Glutamatergic neuron (in vitro differentiated cells): Measurements from ENCODE around the gene PLA2G1B. TPM values are rescaled to one million over a fixed set of nuclear protein-coding genes. Genes with fewer than 3 reads are reported as not detected.
A peak's percentile ranks its signal among the peaks of the same experiment; 100 is the strongest.

Experiments
- DNase-seq: peaks from one replicate; pipeline ENCODE4 v3.0.0; 2022
- H3K27ac Mint-ChIP-seq: one replicate; pipeline ENCODE4 v1.8.0; 2020; ENCODE audit warnings: mild to moderate bottlenecking, mixed read lengths, inconsistent platforms; ENCODE audit not compliant: unreplicated experiment
- H3K27me3 Mint-ChIP-seq: one replicate; pipeline ENCODE4 v1.8.0; 2020; ENCODE audit warnings: mild to moderate bottlenecking, moderate library complexity, mixed read lengths, inconsistent platforms; ENCODE audit not compliant: unreplicated experiment
- H3K36me3 Mint-ChIP-seq: one replicate; pipeline ENCODE4 v1.8.0; 2020; ENCODE audit warnings: mild to moderate bottlenecking, mixed read lengths, inconsistent platforms; ENCODE audit not compliant: unreplicated experiment
- H3K4me1 Mint-ChIP-seq: one replicate; pipeline ENCODE4 v1.8.0; 2020; ENCODE audit warnings: mild to moderate bottlenecking, low read depth, mixed read lengths, inconsistent platforms; ENCODE audit not compliant: unreplicated experiment
- H3K4me3 Mint-ChIP-seq: one replicate; pipeline ENCODE4 v1.8.0; 2020; ENCODE audit warnings: mild to moderate bottlenecking, mixed read lengths, inconsistent platforms; ENCODE audit not compliant: unreplicated experiment
- H3K9me3 Mint-ChIP-seq: one replicate; pipeline ENCODE4 v1.8.0; 2020; ENCODE audit warnings: mild to moderate bottlenecking, moderate library complexity, mixed read lengths, inconsistent platforms; ENCODE audit not compliant: unreplicated experiment
- total RNA-seq: library from RNA; stranded (reverse); fragmentation: NEBNext Ultra II Directional; extraction: Animal tissue kit (Norgen Biotek cat#: 25700); gene quantifications from one replicate; pipeline ENCODE4 v1.2.1, GENCODE V29; 2021; ENCODE audit not compliant: unreplicated experiment
- TF ChIP-seq, protein P1 (sequence below): fragments of 200-600 bp; sonication (generic); IDR thresholded peaks from one replicate; pipeline ENCODE4 v1.5.0; 2021; ENCODE audit not compliant: partially characterized antibody, unreplicated experiment

The PLA2G1B gene
- total RNA-seq, 1 donor from 2014 or later = not detected

DNA sequence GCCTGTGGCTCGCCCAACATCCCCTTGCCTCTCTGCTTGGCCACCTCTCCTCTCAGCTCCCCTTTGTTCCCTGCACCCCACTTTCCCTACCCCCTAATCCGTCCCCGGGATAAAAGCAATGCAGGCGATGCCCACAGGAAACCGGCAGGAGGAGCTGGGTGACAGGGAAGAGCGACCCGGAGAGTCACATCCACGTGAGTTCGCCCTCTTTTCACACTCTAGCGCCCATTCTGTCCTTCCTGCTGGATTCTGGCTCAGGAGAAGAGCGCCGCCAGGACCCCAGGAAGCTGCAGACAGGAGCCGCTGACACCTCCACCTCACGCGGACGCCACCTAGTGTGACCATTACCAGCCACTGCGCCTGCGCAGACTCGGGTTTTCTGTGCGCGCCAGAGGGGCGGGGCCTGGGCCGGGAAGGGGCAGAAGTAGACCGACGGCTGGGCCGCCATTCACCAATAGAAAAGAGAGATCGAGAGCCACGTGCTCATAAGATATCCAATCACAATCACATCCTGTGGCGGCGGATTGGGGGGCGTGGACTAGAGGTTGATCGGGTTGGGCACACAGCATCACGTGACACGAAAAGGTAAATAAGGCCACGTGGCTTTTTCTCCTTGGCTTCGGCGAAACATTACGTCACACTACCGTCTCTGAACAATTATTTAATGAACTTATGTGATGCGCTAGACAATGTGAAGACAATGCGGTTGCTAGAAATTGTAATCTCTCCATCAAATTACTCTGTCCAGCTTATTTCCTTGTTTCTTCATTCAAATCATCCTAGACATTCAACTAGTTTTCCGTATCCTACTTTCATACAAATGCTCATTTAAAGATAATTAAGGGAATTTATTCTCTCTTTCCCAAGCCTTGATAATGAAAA is 10.1 kb downstream of the PLA2G1B start:
- DNase-seq = peak; percentile 100
- Mint-ChIP-seq H3K36me3 (no peaks in the 10 kb centered on the region), H3K4me3 (peak overlapping the region; percentile 82), H3K27ac (peak overlapping the region; percentile 95), H3K4me1 (peaks cover 4% of the 10 kb centered on the region), H3K9me3 (peaks cover 5% of the 10 kb centered on the region), H3K27me3 (no peaks in the 10 kb centered on the region)
- TF ChIP-seq, protein P1, sequence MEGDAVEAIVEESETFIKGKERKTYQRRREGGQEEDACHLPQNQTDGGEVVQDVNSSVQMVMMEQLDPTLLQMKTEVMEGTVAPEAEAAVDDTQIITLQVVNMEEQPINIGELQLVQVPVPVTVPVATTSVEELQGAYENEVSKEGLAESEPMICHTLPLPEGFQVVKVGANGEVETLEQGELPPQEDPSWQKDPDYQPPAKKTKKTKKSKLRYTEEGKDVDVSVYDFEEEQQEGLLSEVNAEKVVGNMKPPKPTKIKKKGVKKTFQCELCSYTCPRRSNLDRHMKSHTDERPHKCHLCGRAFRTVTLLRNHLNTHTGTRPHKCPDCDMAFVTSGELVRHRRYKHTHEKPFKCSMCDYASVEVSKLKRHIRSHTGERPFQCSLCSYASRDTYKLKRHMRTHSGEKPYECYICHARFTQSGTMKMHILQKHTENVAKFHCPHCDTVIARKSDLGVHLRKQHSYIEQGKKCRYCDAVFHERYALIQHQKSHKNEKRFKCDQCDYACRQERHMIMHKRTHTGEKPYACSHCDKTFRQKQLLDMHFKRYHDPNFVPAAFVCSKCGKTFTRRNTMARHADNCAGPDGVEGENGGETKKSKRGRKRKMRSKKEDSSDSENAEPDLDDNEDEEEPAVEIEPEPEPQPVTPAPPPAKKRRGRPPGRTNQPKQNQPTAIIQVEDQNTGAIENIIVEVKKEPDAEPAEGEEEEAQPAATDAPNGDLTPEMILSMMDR = peak; percentile 45

DNA sequence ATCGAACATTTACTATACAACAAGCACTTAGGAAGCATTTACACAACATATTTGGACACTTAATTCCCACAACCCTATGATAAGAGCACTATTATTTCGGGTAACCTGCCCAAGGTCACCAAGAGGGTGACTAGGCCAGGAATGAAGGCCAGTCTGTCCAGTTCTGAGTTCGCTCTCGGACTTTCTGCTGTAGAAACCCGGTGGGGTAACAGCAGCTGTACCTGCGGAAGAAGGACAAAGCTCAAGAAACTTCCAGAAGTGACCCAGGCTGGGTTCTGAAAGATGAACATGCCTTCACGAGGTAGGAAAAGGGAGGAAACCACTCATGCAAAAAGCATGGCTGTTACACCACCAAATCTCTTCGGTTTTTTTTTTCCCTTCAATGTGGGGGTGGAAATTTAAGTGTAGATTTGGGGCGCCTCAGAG is 10.8 kb downstream of the PLA2G1B start:
- TF ChIP-seq, protein P1 = no peak
- peak overlapping the region; percentile 82 for H3K4me3 Mint-ChIP-seq
- H3K36me3 Mint-ChIP-seq = no peaks in the 10 kb centered on the region
- H3K9me3 Mint-ChIP-seq = peaks cover 5% of the 10 kb centered on the region
- H3K4me1 Mint-ChIP-seq = peaks cover 4% of the 10 kb centered on the region
- peak overlapping the region; percentile 95 for H3K27ac Mint-ChIP-seq
- DNase-seq = no peak
- H3K27me3 Mint-ChIP-seq = no peaks in the 10 kb centered on the region

DNA sequence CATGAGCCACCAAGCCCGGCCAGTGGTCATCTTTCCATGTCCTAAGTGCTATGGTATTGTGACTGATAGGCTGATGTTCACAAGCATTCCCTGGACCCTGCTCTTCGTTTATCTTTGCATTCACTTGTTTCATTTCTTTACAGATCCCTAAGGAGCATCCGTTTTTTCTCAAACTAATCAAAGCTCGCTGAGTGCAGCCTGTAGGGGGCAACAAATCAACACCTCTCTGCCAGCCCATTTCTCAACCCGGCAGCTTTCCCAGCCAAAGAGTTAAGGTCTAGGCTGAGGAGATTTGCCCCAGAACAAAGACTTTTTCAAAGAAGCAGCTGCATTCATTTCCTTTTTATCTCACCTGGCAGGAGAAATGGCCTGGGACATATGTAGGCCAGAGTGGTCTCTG is 13.4 kb downstream of the PLA2G1B start:
- Mint-ChIP-seq H3K27me3 (no peaks in the 10 kb centered on the region), H3K36me3 (no peaks in the 10 kb centered on the region), H3K27ac (no peak overlapping the region), H3K4me1 (peaks cover 4% of the 10 kb centered on the region), H3K9me3 (peaks cover 5% of the 10 kb centered on the region), H3K4me3 (no peak overlapping the region)
- peak; percentile 29 for DNase-seq
- TF ChIP-seq, protein P1 = peak; percentile 30

DNA sequence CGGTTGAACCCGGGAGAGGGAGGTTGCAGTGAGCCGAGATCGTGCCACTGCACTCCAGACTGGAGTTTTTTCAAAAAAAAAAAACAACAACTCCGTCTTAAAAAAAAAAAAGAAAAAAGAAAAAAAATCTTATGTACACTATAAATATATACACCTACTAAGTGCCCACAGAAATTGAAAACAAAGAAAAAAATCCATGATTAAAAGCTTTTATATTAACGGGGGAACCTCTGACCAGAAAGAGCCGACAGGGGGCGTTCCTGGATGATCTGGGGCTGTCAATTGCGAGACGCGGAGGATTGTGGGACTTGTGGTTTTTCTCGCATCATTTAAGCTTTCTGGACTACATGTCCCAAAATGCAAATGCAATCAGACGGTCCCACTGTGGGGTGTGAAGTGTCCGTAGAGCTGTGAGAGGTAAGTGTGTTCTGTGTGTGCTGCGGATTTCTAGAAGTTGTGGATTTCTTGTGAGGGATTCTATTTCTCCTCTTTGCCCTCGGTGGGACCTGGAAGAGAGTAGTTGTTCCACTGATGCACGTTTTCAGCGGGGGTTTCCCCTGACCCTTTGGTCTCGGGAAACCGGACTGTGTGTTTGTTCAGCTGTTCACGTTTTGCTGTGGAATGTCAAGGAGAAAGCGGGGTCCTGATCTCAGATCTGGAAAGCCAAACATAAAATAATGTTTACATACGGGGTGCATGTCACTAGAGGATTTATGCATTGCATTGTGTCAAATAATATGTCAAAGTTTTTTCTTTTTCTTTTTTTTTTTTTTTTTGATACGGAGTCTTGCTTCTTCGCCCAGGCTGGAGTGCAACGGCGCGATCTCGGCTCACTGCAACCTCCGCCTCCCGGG is 25.4 kb downstream of the PLA2G1B start, which contains the start of gene SIRT4:
Gene SIRT4, plus strand, starts transcription at position 360 of the 854 bp plus-strand sequence. CDS start 1,241 bp downstream, outside the sequence.
- H3K27me3 Mint-ChIP-seq = peaks cover 3% of the 10 kb centered on the region
- peak within 1 kb of the TSS; percentile 89 for H3K27ac Mint-ChIP-seq
- no peaks in the 10 kb centered on the region for H3K36me3 Mint-ChIP-seq
- H3K9me3 Mint-ChIP-seq = peaks cover 1% of the 10 kb centered on the region
- TF ChIP-seq, protein P1 = peak; percentile 81
- no peaks in the 10 kb centered on the region for H3K4me1 Mint-ChIP-seq
- peak; percentile 87 for DNase-seq
- H3K4me3 Mint-ChIP-seq = peak within 1 kb of the TSS; percentile 97
